SU-DHL-6 (cell line): ENCODE data around the gene IFNA2.

Experiments
- H2AFZ ChIP-seq: fragments of 200-600 bp; sonication (generic); 2 replicates; pipeline ENCODE4 v1.6.1; 2014; ENCODE audit warnings: low read depth, mild to moderate bottlenecking, moderate library complexity, mixed read lengths, antibody characterized with exemption, low read length; ENCODE audit not compliant: severe bottlenecking
- H3F3A ChIP-seq: fragments of 200-600 bp; shearing (Covaris generic); 2 replicates; pipeline ENCODE4 v1.6.0; 2016; ENCODE audit warnings: antibody characterized with exemption, mild to moderate bottlenecking; ENCODE audit not compliant: insufficient read depth
- H3K27ac ChIP-seq: fragments of 200-600 bp; sonication (generic); 2 replicates; pipeline ENCODE4 v1.5.1; 2016; ENCODE audit warnings: low read depth, mild to moderate bottlenecking, low read length, moderate library complexity, mixed read lengths
- H3K27me3 ChIP-seq: fragments of 200-600 bp; sonication (generic), shearing (Covaris generic); 2 replicates; pipeline ENCODE4 v1.6.0; 2014; ENCODE audit warnings: mild to moderate bottlenecking, low read length
- H3K36me3 ChIP-seq: fragments of 200-600 bp; sonication (generic); 2 replicates; pipeline ENCODE4 v1.6.1; 2014; ENCODE audit warnings: mild to moderate bottlenecking, low read length, mixed read lengths
- H3K4me2 ChIP-seq: fragments of 300-600, 200-600 bp; shearing (Covaris generic), sonication (generic); 2 replicates; pipeline ENCODE4 v1.6.0; 2014; ENCODE audit warnings: low read length, low read depth, mild to moderate bottlenecking; ENCODE audit not compliant: poor library complexity, severe bottlenecking
- H3K4me3 ChIP-seq: fragments of 200-600 bp; sonication (generic); 2 replicates; pipeline ENCODE4 v1.5.1; 2014; ENCODE audit warnings: antibody characterized with exemption, low read length, mild to moderate bottlenecking, mixed read lengths; ENCODE audit not compliant: insufficient read depth, poor library complexity, severe bottlenecking
- H3K79me2 ChIP-seq: fragments of 200-600 bp; sonication (generic); 2 replicates; pipeline ENCODE4 v1.6.1; 2014; ENCODE audit warnings: mild to moderate bottlenecking, low read length, moderate library complexity; ENCODE audit not compliant: insufficient read depth
- H3K9ac ChIP-seq: fragments of 200-600 bp; sonication (generic); 2 replicates; pipeline ENCODE4 v1.7.0; 2014; ENCODE audit warnings: mild to moderate bottlenecking, low read length
- H3K9me2 ChIP-seq: fragments of 200-600 bp; sonication (generic); replicated peaks from 2 replicates; pipeline ENCODE4 v1.6.1; 2014; ENCODE audit warnings: low read length; ENCODE audit not compliant: insufficient read depth
- H3K9me3 ChIP-seq: fragments of 200-600 bp; sonication (generic); 2 replicates; pipeline ENCODE4 v1.6.1; 2014; ENCODE audit warnings: low read length, mixed read lengths; ENCODE audit not compliant: insufficient read depth
- H4K20me1 ChIP-seq: fragments of 200-600 bp; sonication (generic); 2 replicates; pipeline ENCODE4 v1.6.1; 2014; ENCODE audit warnings: low read depth, mild to moderate bottlenecking, antibody characterized with exemption, low read length, moderate library complexity, mixed read lengths
- CTCF ChIP-seq: fragments of 200-600 bp; sonication (generic); IDR thresholded peaks from one replicate; pipeline ENCODE4 v1.5.1; 2017; ENCODE audit warnings: antibody characterized with exemption, mild to moderate bottlenecking, low read length, moderate library complexity; ENCODE audit not compliant: insufficient read depth, poor library complexity, severe bottlenecking
- EZH2phosphoT487 ChIP-seq: fragments of 200-600 bp; sonication (generic), shearing (Covaris generic); conservative IDR thresholded peaks from 2 replicates; pipeline ENCODE4 v1.6.1; 2018; ENCODE audit warnings: mild to moderate bottlenecking, antibody characterized with exemption, low read length, moderate library complexity, mixed read lengths

The IFNA2 gene

DNA sequence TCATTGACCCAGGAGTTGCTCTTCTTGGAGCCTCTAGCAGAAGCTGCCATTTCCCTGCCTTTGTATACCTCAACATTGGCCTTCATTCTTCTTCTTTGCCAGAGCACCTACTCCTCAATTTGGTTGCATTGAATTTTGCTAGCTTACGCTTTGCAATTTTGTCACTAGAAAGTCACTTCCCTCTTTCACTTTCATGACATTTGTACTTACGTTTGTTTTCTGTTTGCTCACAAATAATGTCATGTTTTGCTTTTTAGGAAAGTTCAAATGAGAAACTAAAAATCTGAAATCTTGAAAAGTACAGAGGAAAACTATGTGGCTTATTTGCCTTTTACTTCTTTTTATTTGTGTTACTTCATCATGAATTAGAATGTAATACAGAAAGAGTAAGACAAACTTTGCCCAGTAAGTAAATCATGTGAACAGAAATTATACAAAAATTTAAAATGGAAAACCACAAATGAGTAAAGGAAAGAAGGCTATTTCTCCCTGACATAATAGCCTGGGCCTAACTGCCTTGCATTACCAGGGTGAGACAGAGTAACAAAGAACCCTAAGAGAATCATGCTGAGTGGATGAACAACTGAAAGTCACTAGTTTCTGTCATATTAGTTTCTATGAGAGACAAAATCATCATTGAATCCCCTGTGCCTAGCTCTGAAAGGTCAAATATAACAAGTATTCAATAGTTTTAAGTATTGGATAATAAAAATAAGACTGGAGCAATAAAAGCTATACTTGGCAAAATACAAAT lies 47.7 kb upstream of the IFNA2 start:
- Histone ChIP-seq H3K9me3 (no peaks in the 10 kb centered on the region), H2AFZ (no peak overlapping the region), H3K27me3 (no peaks in the 10 kb centered on the region), H4K20me1 (no peaks in the 10 kb centered on the region), H3K79me2 (no peaks in the 10 kb centered on the region), H3F3A (no peaks in the 10 kb centered on the region), H3K9ac (no peak overlapping the region), H3K9me2 (no peaks in the 10 kb centered on the region), H3K36me3 (no peaks in the 10 kb centered on the region), H3K4me3 (no peak overlapping the region), H3K4me2 (no peak overlapping the region), H3K27ac (no peak overlapping the region)
- TF ChIP-seq CTCF, result no peak

DNA sequence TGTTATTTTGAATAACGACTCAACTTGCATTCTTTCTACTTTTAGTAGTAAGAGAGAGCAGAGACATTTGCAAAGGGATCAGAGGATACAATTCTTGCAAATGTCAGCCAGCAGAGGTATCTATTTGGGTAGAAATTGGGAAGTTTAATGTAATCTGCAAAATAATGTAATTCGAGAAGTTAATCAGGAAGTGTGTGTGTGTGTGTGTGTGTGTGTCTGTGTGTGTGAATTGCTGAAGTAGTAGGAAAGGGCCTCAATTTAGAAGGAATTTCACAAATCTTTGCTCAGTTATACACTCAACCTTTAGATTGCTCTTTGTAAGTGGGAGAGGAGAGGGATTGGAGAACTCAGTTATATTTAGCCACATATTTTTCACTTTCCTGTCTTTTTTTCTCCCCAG lies 44.0 kb upstream of the IFNA2 start:
- TF ChIP-seq EZH2phosphoT487 (no peak), CTCF (no peak)

DNA sequence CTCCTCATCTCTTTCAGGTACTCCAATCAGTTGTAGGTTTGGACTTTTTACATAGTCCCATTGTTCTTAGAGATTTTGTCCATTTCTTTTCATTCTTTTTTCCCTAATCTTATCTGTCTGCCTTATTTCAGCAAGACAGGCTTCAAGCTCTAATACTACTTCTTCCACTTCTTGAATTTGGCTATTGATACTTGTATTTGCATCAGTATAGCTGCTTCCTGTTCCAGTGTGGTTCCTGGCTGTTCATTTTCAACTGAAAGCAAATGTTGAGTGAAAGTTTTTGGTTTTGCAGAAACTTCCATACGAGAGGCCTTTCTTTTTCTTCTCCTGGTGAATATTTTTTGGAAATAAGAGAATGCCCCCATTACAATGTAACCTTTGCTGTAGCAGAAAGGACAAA lies 43.0 kb upstream of the IFNA2 start:
- H3K4me3 ChIP-seq, result no peak overlapping the region
- H3K9me2 ChIP-seq, result no peaks in the 10 kb centered on the region
- H3K79me2 ChIP-seq, result no peaks in the 10 kb centered on the region
- H3K27ac ChIP-seq, result no peak overlapping the region
- no peaks in the 10 kb centered on the region for H3F3A ChIP-seq
- no peaks in the 10 kb centered on the region for H3K27me3 ChIP-seq
- TF ChIP-seq EZH2phosphoT487, result no peak
- no peak for TF ChIP-seq CTCF
- H3K4me2 ChIP-seq, result no peak overlapping the region
- no peaks in the 10 kb centered on the region for H4K20me1 ChIP-seq
- H3K36me3 ChIP-seq, result no peaks in the 10 kb centered on the region
- H2AFZ ChIP-seq, result no peak overlapping the region
- no peak overlapping the region for H3K9ac ChIP-seq
- no peaks in the 10 kb centered on the region for H3K9me3 ChIP-seq

More for the DNA sequence above, 44.0 kb upstream of the IFNA2 start:
- Histone ChIP-seq H3K9me2 (no peaks in the 10 kb centered on the region), H3K79me2 (no peaks in the 10 kb centered on the region), H3K4me2 (no peak overlapping the region), H2AFZ (no peak overlapping the region), H3K36me3 (no peaks in the 10 kb centered on the region), H3F3A (no peaks in the 10 kb centered on the region), H3K9me3 (no peaks in the 10 kb centered on the region), H3K27ac (no peak overlapping the region), H4K20me1 (no peaks in the 10 kb centered on the region), H3K27me3 (no peaks in the 10 kb centered on the region), H3K9ac (no peak overlapping the region), H3K4me3 (no peak overlapping the region)
